HepG2 (cell line): ENCODE data around the gene ATIC. TPM values are rescaled to one million over a fixed set of nuclear protein-coding genes. Genes with fewer than 3 reads are reported as not detected.

Experiments
- AGO2 ChIP-seq: fragments of 200-400 bp; formaldehyde crosslinking; optimal IDR thresholded peaks from 2 replicates; pipeline ENCODE3; 2017; ENCODE audit warnings: mild to moderate bottlenecking, low read depth, low read length, moderate library complexity
- CENPX ChIP-seq: sonication (generic); formaldehyde crosslinking; IDR thresholded peaks from 2 replicates; pipeline ENCODE4 v1.9.0; 2021; ENCODE audit warnings: mild to moderate bottlenecking, missing genetic modification reagents, moderate library complexity
- FOXO1 ChIP-seq: sonication (generic); formaldehyde crosslinking; IDR thresholded peaks from 2 replicates; pipeline ENCODE4 v1.4.0; 2020; ENCODE audit warnings: missing genetic modification reagents
- HHEX ChIP-seq: IDR thresholded peaks from 2 replicates; pipeline ENCODE4 v1.6.1; 2016; ENCODE audit warnings: control low read depth
- KDM6A ChIP-seq: IDR thresholded peaks from 2 replicates; pipeline ENCODE4 v1.6.1; 2016; ENCODE audit warnings: low read depth
- KLF11 ChIP-seq: IDR thresholded peaks from 2 replicates; pipeline ENCODE4 v1.6.1; 2016; ENCODE audit warnings: missing compliant biosample characterization
- LBX2 ChIP-seq: sonication (generic); formaldehyde crosslinking; IDR thresholded peaks from 2 replicates; pipeline ENCODE4 v1.5.0; 2020; ENCODE audit warnings: missing genetic modification reagents, mild to moderate bottlenecking, borderline replicate concordance
- NCOA5 ChIP-seq: sonication (generic); formaldehyde crosslinking; IDR thresholded peaks from 2 replicates; pipeline ENCODE4 v1.4.0; 2020; ENCODE audit warnings: missing genetic modification reagents
- NR2F2 ChIP-seq: IDR thresholded peaks from 2 replicates; pipeline ENCODE4 v1.6.1; 2012; ENCODE audit warnings: low read depth, inconsistent platforms, borderline replicate concordance
- ONECUT2 ChIP-seq: sonication (generic); formaldehyde crosslinking; IDR thresholded peaks from 2 replicates; pipeline ENCODE4 v1.4.0; 2020; ENCODE audit warnings: missing genetic modification reagents
- POLR2A ChIP-seq, 2 experiments: IDR thresholded peaks; 2 replicates each; pipeline ENCODE4 v1.6.1; 2011; ENCODE audit warnings: low read depth in 2 of 2, low read length in 2 of 2, mild to moderate bottlenecking in 1 of 2, moderate library complexity in 1 of 2; ENCODE audit not compliant: insufficient read depth in 1 of 2
- RBFOX2 ChIP-seq: fragments of 200-400 bp; formaldehyde crosslinking; IDR thresholded peaks from 2 replicates; pipeline ENCODE4 v1.6.1; 2017; ENCODE audit warnings: low read depth, mild to moderate bottlenecking, low read length
- SSRP1 ChIP-seq: IDR thresholded peaks from 2 replicates; pipeline ENCODE4 v1.6.1; 2016; ENCODE audit warnings: control low read depth
- TGIF2 ChIP-seq: IDR thresholded peaks from 2 replicates; pipeline ENCODE4 v1.6.1; 2016; ENCODE audit warnings: control low read depth, missing compliant biosample characterization
- THYN1 ChIP-seq: sonication (generic); formaldehyde crosslinking; IDR thresholded peaks from 2 replicates; pipeline ENCODE4 v1.8.1; 2023; ENCODE audit warnings: low read depth, mild to moderate bottlenecking, moderate library complexity, missing genetic modification reagents, borderline replicate concordance
- ZNF136 ChIP-seq: sonication (generic); formaldehyde crosslinking; IDR thresholded peaks from 2 replicates; pipeline ENCODE4 v1.8.1; 2022; ENCODE audit warnings: low read depth, mild to moderate bottlenecking, moderate library complexity, missing genetic modification reagents
- ZNF256 ChIP-seq: sonication (generic); formaldehyde crosslinking; conservative IDR thresholded peaks from 2 replicates; pipeline ENCODE4 v1.4.0; 2020; ENCODE audit warnings: missing genetic modification reagents
- ZNF260 ChIP-seq: sonication (generic); formaldehyde crosslinking; IDR thresholded peaks from 2 replicates; pipeline ENCODE4 v1.4.0; 2020; ENCODE audit warnings: missing genetic modification reagents, low read depth, mild to moderate bottlenecking, borderline replicate concordance
- ZNF414 ChIP-seq: sonication (generic); formaldehyde crosslinking; IDR thresholded peaks from 2 replicates; pipeline ENCODE4 v1.5.0; 2020; ENCODE audit warnings: missing genetic modification reagents
- ZNF501 ChIP-seq: sonication (generic); formaldehyde crosslinking; IDR thresholded peaks from 2 replicates; pipeline ENCODE4 v1.5.1; 2020; ENCODE audit warnings: mild to moderate bottlenecking, moderate library complexity, missing genetic modification reagents
- polyA plus RNA-seq, 8 experiments: library from polyadenylated mRNA; depleted of rRNA in 3 of 8; stranded (reverse) in 7 of 8; unstranded in 1 of 8; fragments of >200 nt; fragmentation: Illumina TruSeq in 4 of 8; extraction: Trizol in 4 of 8; gene quantifications; 2 replicates each; pipeline versions ENCODE4 v1.2.1 to v1.2.3, GENCODE V29; 2011 to 2016; ENCODE audit warnings: low read depth in 4 of 8, missing spikeins in 1 of 8, mixed read lengths in 1 of 8; ENCODE audit not compliant: insufficient read depth in 1 of 8
- total RNA-seq, 5 experiments: library from RNA; depleted of rRNA; stranded (reverse); fragments of >200 nt; fragmentation: Illumina TruSeq; extraction: Trizol; gene quantifications; 2 replicates each; pipeline ENCODE4 v1.2.3, GENCODE V29; 2016; ENCODE audit warnings: low read depth in 1 of 5

The ATIC gene
- total and polyA plus RNA-seq, 2 of the 13 experiments (the other 11 are each of a cell fraction or from before 2014, with no cell fraction given) = 89.8 to 146 TPM

GRCh38 chr2:215395687-215396460, 84.0 kb downstream of the ATIC start (continued):
- TF ChIP-seq RBFOX2 (peak; percentile 79), SSRP1 (CRISPR knock-in tag) (peak; percentile 34; the same call in 1 of the 2 replicates), POLR2A (IDR thresholded peaks at IDR 0.05; ENCODE audit: insufficient read depth in 1 of 2, low read depth in 2 of 2, low read length in 2 of 2) (peak in 1 of 2 experiments; percentile 47; a peak in 1 of 4 replicates), ZNF136 (CRISPR knock-in tag) (no peak), HHEX (no peak), THYN1 (no peak), NCOA5 (CRISPR knock-in tag) (no peak), AGO2 (peak; percentile 74), KLF11 (CRISPR knock-in tag) (no peak), LBX2 (CRISPR knock-in tag) (no peak), ZNF260 (CRISPR knock-in tag) (no peak), KDM6A (CRISPR knock-in tag) (no peak), CENPX (no peak), FOXO1 (no peak), ZNF256 (CRISPR knock-in tag) (no peak), NR2F2 (no peak), ZNF501 (CRISPR knock-in tag) (no peak), ZNF414 (CRISPR knock-in tag) (no peak), TGIF2 (CRISPR knock-in tag) (no peak), ONECUT2 (no peak)
- TF ChIP-seq, all 625 proteins: peak for 5
